Measurements from ENCODE around the gene MUC22.
"Not testable (repeated sequence)": the region's sequence is repeated elsewhere in the genome, so short reads cannot be mapped to it uniquely, and the experiment has no call there.

Gene MUC22

DNA sequence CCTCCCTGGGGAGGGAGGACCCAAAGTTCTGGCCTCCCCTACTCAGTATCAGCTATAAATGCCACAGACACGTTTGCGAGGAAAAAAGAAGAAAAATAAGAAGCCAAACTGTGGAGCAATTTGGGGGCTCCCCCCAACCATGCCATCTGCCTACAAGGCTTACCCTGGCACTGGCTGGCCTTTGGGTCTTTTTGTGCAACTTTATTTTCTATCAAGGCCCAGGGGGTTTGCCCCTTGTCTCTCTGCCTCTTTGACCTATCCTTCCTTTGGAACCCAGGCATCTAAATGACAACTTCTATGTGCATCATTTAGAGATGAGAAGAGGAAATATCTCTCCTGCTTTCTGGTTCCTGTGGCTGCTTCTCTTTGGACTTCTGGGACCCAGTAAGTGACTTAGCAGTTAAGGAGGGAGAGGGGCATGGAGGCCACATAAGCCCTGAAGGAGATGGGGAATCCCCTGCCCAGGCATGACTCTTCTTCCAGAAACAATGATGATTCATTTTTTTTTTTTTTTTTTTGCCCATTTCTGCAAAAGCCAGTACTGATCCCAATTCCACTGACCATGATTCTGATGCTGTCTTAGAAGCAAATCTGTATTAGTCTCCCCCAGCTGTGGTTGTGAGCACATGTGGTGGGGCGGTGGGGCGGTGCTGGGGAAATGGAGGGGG, at the start of gene MUC22:
MUC22 (plus strand) TSS at position 82 of the 668 bp plus-strand sequence; CDS start at position 315, 233 bp downstream.
- DNase-seq: no peak

DNA sequence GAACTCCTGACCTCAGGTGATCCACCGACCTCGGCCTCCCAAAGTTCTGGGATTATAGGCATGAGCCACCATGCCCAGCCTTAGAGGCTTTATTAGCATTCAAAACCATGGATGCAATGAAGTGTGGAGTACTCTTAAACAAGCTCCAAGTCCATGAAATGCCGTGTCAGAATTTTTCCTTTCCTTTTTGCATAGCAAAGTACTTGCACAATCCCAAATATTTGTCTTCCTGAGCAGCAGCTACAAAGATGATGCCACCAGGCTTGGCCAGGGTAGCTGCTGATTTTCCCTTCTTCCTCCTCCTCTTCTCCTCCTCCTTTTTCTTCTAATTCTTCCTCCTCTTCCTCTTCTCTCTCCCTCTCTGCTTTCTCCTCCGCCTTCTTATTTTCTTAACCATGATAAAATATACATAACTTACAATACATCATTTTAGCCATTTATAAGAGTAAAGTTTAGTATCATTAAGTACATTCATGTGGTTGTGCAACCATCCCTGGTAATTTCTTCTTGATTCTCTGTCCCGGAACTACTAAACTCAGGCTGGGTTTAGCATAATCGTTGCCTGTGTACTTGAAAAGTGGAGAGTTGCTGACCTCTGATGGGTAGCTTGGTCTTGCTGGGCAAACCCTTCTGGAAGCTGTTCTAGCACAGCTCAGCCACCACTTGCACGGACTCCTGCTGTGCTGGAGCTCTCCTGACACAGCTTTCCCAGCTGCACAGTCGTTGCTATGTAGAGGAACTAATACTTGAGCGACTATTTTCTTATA, 49.2 kb upstream of the MUC22 start:
- no peak for DNase-seq

DNA sequence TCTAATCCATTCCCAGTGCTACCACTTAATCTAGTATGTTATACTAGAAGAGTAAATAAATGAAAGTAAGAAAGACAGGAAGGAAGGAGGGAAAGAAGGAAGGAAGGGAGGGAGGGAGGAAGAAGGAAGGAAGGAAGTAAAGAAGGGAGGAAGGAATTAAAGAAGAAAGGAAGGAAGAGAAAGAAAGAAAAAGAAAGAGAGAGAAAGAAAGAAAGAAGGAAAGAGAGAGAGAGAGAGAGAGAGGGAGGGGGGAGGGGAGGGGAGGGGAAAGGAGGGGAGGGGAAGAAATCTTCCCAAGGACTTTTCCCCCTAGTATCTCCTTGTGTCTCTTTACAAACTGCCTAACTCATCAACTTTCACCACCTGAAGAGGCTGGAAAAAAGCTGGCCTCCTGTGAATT, 47.6 kb upstream of the MUC22 start:
- no peak for DNase-seq

GRCh38 chr6:30963641-30964040, 46.6 kb upstream of the MUC22 start:
- DNase-seq: no peak

- DNase-seq: no peak
Observed at GRCh38 chr6:30964075-30964474, 46.2 kb upstream of the MUC22 start.

- DNase-seq: no peak
Observed at GRCh38 chr6:30965140-30965601, 45.1 kb upstream of the MUC22 start.

DNA sequence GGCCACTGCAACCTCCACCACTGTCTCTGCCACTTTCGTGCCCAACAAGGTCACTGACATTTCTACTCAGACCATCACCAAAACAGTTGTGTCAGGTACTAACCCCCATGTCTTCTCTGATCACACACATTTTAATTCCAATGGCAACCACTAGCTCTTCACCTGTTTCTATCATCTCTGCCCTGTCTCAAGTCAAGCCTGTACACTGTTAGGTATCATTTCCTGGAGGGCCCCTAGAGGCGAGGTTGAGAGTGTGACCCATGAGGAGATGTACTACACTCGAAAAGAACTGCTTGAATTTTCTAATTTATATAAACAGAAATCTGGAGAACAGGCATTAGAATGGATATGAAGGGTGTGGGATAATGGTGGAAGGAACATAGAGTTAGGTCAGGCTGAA, 44.1 kb upstream of the MUC22 start:
- no peak for DNase-seq

DNA sequence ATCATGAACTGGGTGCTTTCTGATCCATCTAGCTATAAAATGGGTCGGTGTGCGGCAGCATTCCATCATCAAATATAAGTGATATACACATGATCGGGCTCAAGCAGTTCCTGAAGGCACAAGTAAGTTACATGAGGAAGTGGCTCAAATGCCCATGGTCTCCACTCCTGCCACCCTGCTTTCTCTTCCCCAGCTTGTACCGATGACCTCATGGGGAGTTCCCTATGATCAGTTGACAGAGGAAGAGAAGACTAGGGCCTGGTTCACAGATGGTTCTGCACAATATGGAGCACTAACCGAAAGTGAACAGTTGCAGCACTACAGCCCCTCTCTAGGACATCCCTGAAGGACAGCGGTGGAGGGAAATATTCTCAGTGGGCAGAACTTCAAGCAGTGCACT, 41.1 kb upstream of the MUC22 start:
- DNase-seq: not testable (repeated sequence)

- DNase-seq: no peak
Observed at GRCh38 chr6:30970946-30971345, 39.3 kb upstream of the MUC22 start.

- no peak for DNase-seq
Observed at GRCh38 chr6:30972816-30973215, 37.5 kb upstream of the MUC22 start.

- no peak for DNase-seq
Observed at GRCh38 chr6:30974490-30975252, 35.6 kb upstream of the MUC22 start.

- no peak for DNase-seq
Observed at GRCh38 chr6:30979141-30979540, 31.1 kb upstream of the MUC22 start.

- no peak for DNase-seq
Observed at GRCh38 chr6:30979690-30980089, 30.6 kb upstream of the MUC22 start.

GRCh38 chr6:30981942-30982772, 28.1 kb upstream of the MUC22 start:
- no peak for DNase-seq

- no peak for DNase-seq
Observed at GRCh38 chr6:30983439-30983838, 26.8 kb upstream of the MUC22 start, which contains the start of gene MUC21. Gene MUC21, plus strand, starts transcription at chr6:30983718. Its CDS starts 241 bp downstream, at chr6:30983959.

DNA sequence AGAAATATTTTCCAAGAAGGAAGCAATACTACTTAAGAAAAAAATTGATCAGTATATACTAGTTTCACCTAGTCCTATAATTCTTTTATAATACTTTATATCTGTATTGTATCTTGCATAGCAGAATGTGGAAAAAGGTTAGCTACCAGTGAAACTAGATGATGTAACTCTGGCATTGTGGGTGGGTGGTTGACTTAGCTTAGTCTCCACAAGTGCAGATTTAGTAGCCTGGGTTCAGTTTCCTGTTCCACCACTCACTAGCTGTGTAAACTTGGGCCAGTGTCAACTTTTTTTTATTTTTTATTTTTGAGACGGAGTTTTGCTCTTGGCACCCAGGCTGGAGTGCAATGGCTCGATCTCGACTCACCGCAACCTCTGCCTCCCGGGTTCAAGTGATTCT, 24.8 kb upstream of the MUC22 start:
- no peak for DNase-seq

DNA sequence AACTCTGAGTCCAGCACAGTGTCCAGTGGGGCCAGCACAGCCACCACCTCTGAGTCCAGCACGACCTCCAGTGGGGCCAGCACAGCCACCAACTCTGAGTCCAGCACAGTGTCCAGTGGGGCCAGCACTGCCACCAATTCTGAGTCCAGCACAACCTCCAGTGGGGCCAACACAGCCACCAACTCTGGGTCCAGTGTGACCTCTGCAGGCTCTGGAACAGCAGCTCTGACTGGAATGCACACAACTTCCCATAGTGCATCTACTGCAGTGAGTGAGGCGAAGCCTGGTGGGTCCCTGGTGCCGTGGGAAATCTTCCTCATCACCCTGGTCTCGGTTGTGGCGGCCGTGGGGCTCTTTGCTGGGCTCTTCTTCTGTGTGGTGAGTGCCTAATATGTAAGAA, 23.0 kb upstream of the MUC22 start:
- no peak for DNase-seq

GRCh38 chr6:30988209-30988825, 22.0 kb upstream of the MUC22 start:
- no peak for DNase-seq

- DNase-seq: no peak
Observed at GRCh38 chr6:30990422-30991086, 19.7 kb upstream of the MUC22 start.

GRCh38 chr6:30991891-30992290, 18.4 kb upstream of the MUC22 start:
- DNase-seq: no peak

DNA sequence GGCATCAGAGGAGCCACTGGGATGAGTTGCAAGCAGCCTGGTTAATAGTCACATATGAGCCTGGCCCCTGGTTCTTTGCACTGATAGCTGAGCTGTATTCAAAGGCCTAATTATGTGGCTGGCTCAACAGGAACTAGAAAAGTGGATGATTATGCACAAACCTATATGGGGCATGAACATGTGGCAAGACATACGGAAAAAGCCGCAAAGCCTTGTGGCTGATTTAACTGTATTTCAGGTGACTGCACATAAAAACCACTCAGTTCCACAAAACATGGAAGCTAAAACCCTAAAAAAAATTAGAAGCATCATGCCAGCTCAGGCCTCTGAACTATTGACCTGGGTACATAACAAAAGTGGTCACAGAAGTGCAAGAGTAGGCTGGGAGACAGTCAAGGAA, 13.0 kb upstream of the MUC22 start:
- DNase-seq: no peak

GRCh38 chr6:30998785-30999184, 11.5 kb upstream of the MUC22 start:
- no peak for DNase-seq

Data from NCI-H2029 treated with DMSO at 0.1 percent for 48 hours (cell line).